Fibroblast of lung (primary cell): ENCODE measurements around the gene CDC14B.

Experiments used
- CTCF ChIP-seq, 2 donors: IDR thresholded peaks in 1 of 2; conservative IDR thresholded peaks in 1 of 2; 1 replicate in 1 of 2; 2 replicates in 1 of 2; pipeline ENCODE4 v1.5.1; 2011 to 2012; ENCODE audit warnings: low read length in 2 of 2, control low read depth in 1 of 2, inconsistent platforms in 1 of 2, low read depth in 1 of 2, mild to moderate bottlenecking in 1 of 2
- EZH2 ChIP-seq: IDR thresholded peaks from 2 replicates; pipeline ENCODE4 v1.5.1; 2012; ENCODE audit warnings: low read length, control low read depth, mild to moderate bottlenecking; ENCODE audit errors: missing control alignments

DNA sequence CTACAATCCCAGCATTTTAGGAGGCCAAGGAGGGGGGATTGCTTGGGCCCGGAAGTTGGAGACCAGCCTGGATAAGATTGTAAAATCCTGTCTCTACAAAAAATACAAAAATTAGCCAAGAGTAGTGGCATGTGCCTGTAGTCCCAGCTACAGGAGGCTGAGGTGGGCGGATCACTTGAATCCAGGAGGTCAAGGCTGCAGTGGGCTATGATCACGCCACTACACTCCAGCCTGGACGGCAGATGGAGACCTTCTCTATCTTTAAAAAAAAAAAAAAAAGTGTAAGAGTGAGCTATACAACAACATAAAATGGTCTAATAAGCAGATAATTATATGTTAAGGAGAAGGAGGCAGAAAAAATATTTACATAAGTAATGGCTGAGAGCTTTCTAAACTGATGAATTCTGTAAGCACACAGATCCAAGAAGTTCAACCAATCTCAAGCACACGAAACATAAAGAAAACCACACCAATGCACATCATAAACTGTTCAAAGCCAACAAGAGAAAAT lies 23.0 kb downstream of the CDC14B start:
- TF ChIP-seq CTCF (conservative IDR thresholded peaks at IDR 0.05 in 1 of 2, IDR thresholded peaks at IDR 0.05 in 1 of 2; ENCODE audit: low read depth in 1 of 2, low read length in 2 of 2): no peak
- TF ChIP-seq EZH2: no peak
